HG03280 (cell line): ENCODE data around the gene CCDC181.
"Not testable (repeated sequence)": the region's sequence is repeated elsewhere in the genome, so short reads cannot be mapped to it uniquely, and the experiment has no call there.

Experiments used
- ATAC-seq: cut with Tn5 transposase; IDR thresholded peaks from one replicate; pipeline ENCODE4 v1.9.1; 2021; ENCODE audit warnings: mild to moderate bottlenecking, moderate library complexity; ENCODE audit not compliant: unreplicated experiment

The CCDC181 gene

GRCh38 chr1:169427081-169427641 is at the start of gene CCDC181:
TSS of gene CCDC181 (minus strand) at chr1:169427474. CDS start at chr1:169424927, 2,547 bp downstream.
- ATAC-seq = no peak

GRCh38 chr1:169475806-169476387 is 48.6 kb upstream of the CCDC181 start:
- ATAC-seq = no peak

- no peak for ATAC-seq
These were observed 47.2 kb upstream of the CCDC181 start for GRCh38 chr1:169474302-169474995.

- no peak for ATAC-seq
These were observed 46.1 kb upstream of the CCDC181 start for GRCh38 chr1:169473347-169473746.

- ATAC-seq = no peak
These were observed 45.5 kb upstream of the CCDC181 start for GRCh38 chr1:169472738-169473137.

- ATAC-seq = no peak
These were observed 41.7 kb upstream of the CCDC181 start for GRCh38 chr1:169468982-169469381.

- no peak for ATAC-seq
These were observed 39.3 kb upstream of the CCDC181 start for GRCh38 chr1:169466259-169467230.

- no peak for ATAC-seq
These were observed 38.0 kb upstream of the CCDC181 start for GRCh38 chr1:169465281-169465680.

- ATAC-seq = no peak
These were observed 35.1 kb upstream of the CCDC181 start for GRCh38 chr1:169462385-169462784.

- no peak for ATAC-seq
These were observed 34.2 kb upstream of the CCDC181 start for GRCh38 chr1:169461390-169462000.

- no peak for ATAC-seq
These were observed 33.0 kb upstream of the CCDC181 start for GRCh38 chr1:169460191-169460833.

GRCh38 chr1:169457443-169457842 is 30.2 kb upstream of the CCDC181 start:
- no peak for ATAC-seq

GRCh38 chr1:169456029-169456428 is 28.8 kb upstream of the CCDC181 start:
- no peak for ATAC-seq

- ATAC-seq = no peak
These were observed 25.6 kb upstream of the CCDC181 start for GRCh38 chr1:169452921-169453320.

GRCh38 chr1:169451218-169451824 is 24.0 kb upstream of the CCDC181 start:
- no peak for ATAC-seq

GRCh38 chr1:169443923-169444322 is 16.6 kb upstream of the CCDC181 start:
- ATAC-seq = no peak

- ATAC-seq = no peak
These were observed 1.0 kb downstream of the CCDC181 start for GRCh38 chr1:169426174-169426705.

- ATAC-seq = no peak
These were observed 6.0 kb downstream of the CCDC181 start for GRCh38 chr1:169421309-169421708.

- no peak for ATAC-seq
These were observed 12.3 kb downstream of the CCDC181 start for GRCh38 chr1:169414952-169415351.

- not testable (repeated sequence) for ATAC-seq
These were observed 18.9 kb downstream of the CCDC181 start for GRCh38 chr1:169408340-169408739.
